Stimulated activated CD4-positive, alpha-beta T cell treated with anti-CD3 and anti-CD28 coated beads, Interleukin-12 subunit alpha, Interleukin-12 subunit beta, amount 100 ng/mL, for 4 hours (primary cell): ENCODE data around the gene SH3BP5L.
"Not testable (repeated sequence)": the region's sequence is repeated elsewhere in the genome, so short reads cannot be mapped to it uniquely, and the experiment has no call there.

Experiments
- DNase-seq: peaks from one replicate; pipeline ENCODE4 v3.0.0-alpha.2; 2020

SH3BP5L gene

GRCh38 chr1:248850536-248851251, 25.0 kb upstream of the SH3BP5L start:
- no peak for DNase-seq

DNA sequence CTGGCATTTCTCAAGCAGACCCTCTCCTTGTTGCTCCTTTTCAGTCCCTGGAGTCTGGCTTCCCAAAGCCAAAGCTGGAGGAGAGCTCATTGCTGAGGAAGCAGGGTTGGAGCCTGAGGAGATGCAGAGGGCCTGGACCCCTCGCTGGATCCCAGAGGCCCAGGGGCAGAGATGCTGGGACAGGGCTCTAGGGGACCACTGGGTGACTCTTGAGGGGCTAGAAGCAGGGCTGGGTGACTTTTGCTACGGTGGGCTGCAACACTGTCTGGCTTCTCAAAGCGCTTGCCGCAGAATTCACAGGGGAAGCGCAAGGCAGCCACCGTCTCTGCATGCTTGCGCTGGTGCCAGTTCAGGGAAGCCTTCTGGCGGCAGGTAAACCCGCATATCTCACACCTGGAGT, 24.4 kb upstream of the SH3BP5L start:
- no peak for DNase-seq

DNA sequence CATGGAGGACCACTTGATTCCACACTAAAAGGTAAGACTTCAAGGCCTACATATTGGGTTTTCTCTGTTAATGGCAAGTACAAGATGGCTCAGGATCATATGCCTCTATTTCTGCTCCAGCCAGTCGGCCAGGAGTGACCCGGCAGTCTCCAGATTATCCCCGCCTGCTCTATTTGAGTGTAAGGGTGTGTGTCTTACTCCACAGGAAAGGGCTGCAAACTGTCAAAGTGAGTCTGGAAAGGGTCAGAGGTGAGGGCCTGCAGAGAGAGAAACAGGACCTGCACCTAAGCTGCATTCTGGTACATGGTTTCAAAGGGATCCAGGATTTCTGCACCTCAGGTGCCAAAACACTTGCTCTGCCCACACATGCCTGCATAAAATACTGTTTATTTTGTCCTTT, 23.9 kb upstream of the SH3BP5L start:
- no peak for DNase-seq

GRCh38 chr1:248849152-248849551, 23.4 kb upstream of the SH3BP5L start:
- DNase-seq = no peak

- DNase-seq = no peak
These were observed 22.9 kb upstream of the SH3BP5L start for GRCh38 chr1:248848602-248849001.

GRCh38 chr1:248847956-248848561, 22.3 kb upstream of the SH3BP5L start:
- DNase-seq = no peak

- DNase-seq = no peak
These were observed 21.7 kb upstream of the SH3BP5L start for GRCh38 chr1:248847181-248847955.

GRCh38 chr1:248844526-248844925, 18.8 kb upstream of the SH3BP5L start:
- DNase-seq = no peak

DNA sequence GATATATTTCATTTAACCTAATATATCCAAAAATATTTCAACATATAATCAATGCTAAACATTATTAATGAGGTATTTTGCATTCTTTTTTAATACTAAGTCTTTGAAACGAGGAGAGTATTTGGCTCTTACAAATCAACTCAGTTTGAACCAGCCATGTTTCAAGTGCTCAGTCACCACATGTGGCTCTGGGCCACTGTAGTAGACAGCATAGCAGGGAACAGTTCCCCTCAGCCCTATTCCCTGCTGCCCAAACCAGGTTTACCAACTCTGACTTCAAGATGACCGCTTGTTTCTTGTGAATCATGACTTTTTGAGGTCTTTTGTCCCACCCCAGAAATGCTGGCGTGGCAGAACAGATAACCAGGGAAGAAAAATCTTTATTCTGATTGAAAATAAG, 18.0 kb upstream of the SH3BP5L start:
- DNase-seq = no peak

DNA sequence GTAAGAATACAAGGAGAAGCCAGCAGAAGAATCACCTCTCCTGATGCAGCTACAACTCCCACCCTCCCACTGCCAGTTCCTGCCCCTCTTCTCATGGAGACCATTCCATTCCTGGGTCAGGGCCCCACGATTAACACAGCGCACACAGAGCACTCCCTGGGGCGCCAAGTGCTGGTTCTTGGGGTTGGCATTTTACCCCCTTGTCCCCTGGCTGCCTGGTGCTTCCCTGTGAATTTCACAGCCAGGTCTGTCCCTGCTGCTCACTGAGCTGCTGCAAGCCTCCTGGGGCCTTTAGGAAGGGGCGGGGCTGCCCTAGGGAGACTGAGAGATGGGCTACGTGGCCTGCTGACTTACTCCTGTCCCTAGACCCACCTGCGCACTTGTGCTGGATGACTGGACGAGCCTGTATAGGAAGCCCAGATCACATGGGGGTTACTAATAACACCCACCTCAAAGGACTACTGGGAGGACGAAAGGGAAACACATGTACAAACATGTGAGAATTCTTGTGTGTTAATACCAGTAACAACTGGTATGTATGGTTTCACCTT, 17.1 kb upstream of the SH3BP5L start:
- no peak for DNase-seq

DNA sequence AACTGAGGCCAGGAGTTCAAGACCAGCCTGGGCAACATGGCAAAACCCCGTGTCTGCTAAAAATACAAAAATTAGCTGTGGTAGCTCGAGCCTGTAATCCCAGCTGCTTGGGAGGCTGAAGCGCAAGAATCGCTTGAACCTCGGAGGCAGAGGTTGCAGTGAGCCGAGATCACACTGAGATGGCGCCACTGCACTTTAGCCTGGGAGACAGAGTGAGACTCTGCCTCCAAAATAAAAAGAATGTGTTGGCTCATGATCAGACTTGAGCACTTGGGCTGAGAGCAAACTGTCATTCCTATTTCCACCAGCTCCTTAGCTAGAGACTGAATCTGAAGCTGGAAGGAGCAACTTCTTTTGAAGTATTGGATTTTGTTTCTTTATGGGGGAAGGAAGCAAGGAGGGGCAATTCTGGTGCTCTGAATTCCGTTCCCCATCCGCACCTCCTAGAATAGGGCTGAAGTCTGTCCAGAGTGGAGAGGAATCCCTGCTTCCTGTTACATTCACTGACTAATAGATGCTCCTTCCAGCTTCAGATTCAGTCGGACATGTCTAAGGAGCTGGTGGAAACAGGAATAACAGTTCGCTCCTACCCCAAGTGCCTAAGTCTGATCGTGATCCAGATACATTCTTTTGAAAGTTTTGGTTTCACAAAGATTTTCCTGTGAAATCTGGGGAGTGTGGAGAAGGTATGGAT, 16.1 kb upstream of the SH3BP5L start:
- no peak for DNase-seq

DNA sequence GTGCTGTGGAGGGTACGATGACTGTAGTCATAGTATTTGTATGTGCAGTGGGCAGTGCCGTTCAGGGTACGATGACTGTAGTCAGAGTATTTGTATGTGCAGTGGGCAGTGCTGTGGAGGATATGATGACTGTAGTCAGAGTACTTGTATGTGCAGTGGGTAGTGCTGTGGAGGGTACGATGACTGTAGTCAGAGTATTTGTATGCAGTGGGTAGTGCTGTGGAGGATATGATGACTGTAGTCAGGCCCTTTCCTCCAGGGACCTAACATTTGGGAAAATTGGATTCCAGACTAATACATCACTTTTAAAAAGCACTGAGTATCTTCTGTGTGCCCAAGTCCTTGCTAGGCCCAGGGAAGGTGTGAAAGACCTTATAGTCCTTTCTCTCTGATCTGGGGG, 15.2 kb upstream of the SH3BP5L start:
- no peak for DNase-seq

- no peak for DNase-seq
These were observed 13.4 kb upstream of the SH3BP5L start for GRCh38 chr1:248839168-248839555.

- peak; percentile 83 for DNase-seq
These were observed 12.8 kb upstream of the SH3BP5L start for GRCh38 chr1:248838357-248839167.

DNA sequence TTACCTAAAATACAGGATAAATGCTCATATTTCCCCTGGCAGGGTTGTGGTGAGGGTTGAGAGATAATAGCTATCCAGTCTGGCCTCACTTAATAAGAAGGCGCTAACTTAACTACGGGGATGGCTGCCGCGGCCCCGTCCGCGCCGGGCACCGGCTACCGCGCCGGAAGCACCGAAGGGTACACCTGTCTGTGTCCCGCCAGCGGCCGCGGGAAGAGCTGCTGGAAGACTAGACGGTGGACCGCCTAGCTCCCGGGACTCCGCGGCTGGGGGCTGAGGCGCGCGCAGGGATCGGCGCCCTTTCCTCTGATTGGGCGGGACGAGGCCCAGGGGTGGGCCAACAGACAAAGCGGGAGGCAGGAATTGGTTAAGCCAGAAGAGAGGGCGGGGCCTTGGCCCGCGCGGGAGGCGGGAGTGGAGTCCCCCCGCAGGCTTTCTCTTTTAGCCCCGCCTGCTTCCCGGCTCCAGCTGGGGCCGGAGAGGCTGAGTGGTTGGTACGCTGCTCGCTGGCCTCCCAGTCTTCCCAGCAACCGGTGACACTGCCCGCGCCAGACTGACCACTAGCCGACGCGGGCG, 12.2 kb upstream of the SH3BP5L start, which contains the start of gene ZNF672:
Gene ZNF672 (plus strand): TSS at position 444 of the 576 bp plus-strand sequence. CDS start 9,051 bp downstream, outside the sequence.
- DNase-seq = peak; percentile 90

DNA sequence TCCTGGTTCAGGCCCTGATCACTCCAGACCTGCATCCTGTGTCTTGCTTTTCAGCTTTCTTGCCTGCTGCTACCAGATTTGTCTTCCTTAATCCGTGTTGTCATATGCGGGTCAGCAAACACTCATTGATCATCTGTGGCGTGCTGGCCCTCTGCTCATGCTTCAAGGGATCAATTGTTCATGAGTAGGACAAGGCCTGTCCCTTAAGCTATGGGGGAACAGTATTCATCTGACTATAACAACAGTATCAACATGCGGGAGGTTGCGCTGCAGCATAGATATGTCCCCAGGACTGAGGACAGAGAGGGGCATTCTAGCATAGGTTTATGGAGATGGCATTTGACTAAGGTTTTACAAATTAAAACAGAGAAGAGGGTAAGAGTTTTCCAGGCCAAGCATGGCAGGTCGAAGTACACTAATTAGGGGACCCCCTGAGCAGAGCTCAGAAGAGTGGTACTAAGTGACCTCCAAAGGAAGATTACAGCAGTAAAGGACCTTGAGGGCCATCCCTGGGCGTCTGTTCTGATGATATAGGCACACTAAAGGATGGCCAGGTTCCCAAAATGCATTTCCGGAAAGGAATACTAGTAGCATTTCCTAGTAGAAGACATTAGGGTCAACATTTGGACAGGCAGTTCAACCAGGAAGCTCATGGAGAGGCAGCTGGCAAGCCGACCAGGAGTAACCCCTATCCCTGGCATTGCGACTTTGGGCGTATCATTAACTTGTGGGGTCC, 11.5 kb upstream of the SH3BP5L start:
- DNase-seq = no peak

DNA sequence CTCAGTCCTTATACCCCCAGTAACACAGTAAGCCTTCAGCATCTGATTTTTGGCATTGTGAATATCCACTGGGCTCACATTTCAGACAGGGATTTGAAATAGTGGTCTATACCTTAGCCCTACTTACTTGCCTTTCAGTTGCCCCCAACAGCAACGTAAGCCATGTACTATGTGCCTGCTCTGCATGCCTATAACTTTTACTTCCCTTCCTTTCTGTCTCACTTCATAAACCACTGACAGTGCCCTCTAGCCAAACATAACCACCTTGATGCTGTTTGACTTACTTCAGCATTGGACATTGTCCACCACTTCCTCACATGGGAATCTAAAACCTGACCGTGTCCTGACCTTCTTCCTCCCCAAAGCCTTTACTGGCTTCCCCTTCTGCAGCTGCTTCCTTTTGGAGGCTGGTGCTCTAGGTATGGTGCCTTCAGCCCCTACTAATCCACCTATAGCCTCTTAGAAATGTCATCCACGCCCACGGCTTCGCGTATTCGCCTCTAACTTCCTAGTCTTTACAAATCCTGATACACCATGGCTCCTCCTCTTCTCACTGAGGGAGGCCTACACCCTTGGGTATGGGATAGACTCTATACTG, 8.7 kb upstream of the SH3BP5L start:
- no peak for DNase-seq

DNA sequence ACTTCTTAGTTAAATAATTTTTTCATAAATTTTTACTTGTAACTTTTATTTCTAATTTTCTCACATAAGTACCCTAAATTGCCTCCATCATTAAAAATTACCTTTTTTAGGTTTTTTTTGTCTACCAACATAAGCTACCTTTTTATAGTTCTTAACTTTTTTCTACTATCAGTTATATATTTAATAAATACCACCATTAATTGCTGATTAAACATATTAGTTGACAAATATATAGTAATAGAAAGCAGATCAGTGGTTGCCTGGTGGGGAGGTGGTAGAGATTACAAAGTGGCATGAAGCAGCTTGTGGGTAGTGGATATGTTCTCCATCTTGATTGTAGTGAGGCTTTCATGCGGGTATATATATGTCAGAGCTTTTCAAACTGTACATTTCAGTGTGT, 6.1 kb upstream of the SH3BP5L start:
- DNase-seq = no peak

DNA sequence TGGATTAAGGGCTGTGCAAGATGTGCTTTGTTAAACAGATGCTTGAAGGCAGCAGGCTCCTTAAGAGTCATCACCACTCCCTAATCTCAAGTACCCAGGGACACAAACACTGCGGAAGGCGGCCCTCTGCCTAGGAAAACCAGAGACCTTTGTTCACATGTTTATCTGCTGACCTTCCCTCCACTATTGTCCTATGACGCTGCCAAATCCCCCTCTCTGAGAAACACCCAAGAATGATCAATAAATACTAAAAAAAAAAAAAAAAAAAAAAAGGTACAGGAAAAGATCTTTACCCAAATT, 5.0 kb upstream of the SH3BP5L start:
- not testable (repeated sequence) for DNase-seq

DNA sequence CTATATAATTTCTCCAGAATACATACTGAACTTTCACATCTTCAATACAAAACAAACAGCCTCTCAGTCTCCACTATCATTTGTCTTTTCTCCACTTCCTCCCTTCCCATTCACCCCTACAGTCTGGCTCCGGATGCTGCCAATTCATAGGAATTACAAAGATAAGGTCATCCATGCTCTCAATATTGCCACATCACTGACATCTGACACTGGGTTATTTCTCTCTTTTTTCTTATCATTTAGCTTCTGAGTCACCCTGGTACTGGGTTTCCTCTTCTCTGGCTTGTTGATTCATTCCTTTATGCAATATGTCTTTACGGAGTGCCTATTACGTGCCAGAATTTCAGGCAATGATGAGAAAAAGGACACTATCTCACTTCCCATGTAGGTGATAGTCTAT, 3.1 kb upstream of the SH3BP5L start:
- no peak for DNase-seq

DNA sequence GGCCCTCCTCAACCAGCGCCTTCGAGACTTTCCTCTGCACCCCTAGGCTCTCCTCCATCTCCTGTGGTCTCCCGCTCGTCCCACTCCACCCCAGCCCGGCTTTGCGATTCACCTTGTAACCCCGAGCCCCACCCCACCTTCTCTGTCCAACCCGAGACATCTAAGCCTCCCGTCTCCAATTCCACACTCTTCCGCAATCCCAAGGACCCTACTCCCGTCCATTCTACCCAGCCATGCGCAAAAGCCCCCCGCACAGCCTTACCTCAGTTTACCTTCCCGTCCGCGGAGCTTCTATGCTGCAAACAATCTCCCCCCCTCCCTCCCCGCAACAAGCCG, 174 bp downstream of the SH3BP5L start:
- no peak for DNase-seq
